DMS 273 treated with DMSO at 0.1 percent for 48 hours (cell line): Measurements from ENCODE around the gene FAM32A.

ENCODE experiments used
- DNase-seq: peaks from one replicate; lab custom pipeline; 2025; lab: John Stamatoyannopoulos, UW

The FAM32A gene

DNA sequence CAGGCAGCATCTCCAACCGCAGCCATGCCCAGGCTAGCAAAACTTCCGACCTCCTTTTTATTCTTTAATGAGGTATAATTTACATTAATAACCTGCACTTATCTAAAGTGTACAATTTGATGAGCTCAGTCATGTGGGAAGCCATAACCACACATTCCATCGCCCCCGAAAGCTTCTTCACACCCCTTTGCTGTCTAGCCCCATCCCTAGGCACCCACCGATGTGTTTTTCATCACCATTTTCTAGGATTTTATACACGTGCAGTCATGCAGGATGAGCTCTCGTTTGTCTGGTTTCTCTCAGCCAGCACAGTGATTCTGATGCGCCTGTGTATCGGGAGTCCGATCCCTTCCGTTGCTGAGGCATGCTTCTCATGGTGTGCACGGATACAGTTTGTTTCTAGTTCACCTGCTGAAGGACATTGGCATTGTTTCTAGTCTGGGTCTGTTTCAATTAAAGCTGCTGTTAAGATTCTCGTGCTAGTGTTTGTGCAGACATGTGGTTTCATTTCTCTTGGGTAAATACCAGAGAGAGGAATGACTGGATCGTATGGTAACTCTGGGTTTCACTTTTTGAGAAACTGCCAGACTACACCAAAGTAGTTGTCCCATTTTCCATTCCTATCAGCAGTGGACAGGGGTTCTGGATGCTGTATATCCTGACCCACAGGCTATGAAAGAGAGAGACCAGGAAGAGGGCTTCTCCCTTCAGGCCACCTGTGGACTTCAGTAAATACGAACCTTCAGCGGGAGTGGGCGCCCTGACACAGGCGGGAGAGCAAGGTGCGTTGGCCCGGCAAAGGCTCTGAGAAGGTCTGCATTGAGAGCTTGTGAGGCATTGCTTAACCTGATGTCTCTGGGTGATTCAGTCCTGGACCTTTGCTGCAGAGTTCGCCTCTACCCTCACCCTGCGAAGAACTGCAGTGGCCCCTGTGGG is 17.4 kb downstream of the FAM32A start:
- DNase-seq: no peak

DNA sequence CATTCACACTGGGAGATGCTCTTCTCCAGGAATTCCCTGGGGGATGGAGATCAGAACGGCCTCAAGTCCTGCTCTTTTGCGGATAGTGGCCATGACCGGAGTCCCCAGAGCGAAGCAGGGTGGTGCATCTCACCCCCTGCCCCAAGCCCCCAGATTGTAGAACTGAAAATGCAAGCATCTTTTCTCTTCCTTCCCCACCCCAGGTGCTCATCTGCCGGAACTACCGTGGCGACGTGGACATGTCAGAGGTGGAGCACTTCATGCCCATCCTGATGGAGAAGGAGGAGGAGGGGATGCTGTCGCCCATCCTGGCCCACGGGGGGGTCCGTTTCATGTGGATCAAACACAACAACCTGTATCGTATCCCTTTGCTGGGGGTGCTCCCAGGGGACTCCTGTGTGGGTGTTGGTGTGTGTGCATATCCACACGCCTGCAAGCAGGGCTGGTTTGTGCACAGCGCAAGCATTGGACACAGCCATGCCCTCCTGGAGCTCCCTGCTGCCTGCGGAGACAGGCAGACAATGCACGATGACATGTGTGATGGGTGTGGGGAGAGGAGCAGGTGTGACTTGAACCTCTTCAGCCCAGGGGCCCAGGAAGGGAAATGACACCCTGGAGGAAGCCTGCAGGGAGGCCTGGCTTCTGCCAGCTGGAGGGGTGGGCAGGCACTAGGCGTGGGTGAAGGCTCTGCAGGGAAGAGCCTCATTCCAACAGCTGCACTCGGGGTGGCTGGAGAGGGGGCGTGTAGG is 18.2 kb downstream of the FAM32A start:
- no peak for DNase-seq

DNA sequence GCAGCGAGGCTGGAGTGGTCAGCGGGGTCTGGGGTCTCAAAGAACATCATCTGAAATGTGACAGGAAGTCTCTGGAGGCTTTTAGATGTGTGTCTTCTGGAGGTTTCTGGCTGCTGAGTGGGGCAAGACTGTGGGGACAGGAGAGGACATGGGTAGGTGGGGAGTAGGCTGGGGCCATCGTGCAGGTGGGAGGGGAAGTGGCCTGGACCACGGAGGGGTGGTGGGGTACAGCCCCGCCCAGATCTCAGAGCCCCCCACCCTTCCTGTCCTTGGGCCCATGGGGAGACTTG is 18.7 kb downstream of the FAM32A start:
- DNase-seq: no peak

DNA sequence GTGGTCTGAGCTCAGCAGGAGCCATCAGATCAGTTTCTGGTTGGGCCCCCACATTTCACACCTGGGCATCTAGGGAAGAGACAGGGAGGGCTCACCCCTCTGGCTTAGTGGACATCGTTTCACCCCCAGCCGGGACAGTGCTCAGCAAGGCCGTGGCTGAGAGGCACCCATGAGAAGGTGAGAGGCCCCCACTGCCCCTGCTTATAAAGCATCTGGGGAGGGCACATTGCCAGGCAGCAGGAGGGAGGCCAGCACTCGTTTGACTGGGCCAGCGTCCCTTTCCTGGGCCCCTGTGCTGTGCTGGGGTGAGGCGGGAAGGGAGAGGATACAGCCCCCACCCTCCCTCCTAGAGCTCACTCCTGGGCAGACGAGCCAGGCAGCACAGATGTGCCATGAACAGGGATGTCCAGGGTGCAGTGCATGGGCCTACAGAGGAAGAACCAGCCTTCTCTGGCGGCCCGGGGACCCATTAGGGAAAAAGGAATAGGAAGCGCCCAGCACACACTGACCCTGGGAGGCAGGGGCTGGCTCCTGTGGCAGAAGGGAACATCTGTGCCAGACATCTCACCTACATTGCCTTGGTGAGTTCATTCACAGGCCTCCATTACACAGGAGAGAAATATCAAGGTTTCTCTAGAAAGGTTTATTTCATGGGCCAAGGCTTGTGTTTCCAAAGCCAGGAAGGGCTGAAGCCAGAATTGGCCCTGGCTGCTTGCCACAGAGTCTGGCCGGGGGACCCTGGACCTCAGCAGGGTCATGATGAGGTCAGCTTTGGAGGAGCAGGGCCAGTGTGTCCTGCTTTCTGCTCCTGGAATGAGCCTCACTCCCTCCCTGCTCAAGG is 20.2 kb downstream of the FAM32A start:
- DNase-seq: no peak

DNA sequence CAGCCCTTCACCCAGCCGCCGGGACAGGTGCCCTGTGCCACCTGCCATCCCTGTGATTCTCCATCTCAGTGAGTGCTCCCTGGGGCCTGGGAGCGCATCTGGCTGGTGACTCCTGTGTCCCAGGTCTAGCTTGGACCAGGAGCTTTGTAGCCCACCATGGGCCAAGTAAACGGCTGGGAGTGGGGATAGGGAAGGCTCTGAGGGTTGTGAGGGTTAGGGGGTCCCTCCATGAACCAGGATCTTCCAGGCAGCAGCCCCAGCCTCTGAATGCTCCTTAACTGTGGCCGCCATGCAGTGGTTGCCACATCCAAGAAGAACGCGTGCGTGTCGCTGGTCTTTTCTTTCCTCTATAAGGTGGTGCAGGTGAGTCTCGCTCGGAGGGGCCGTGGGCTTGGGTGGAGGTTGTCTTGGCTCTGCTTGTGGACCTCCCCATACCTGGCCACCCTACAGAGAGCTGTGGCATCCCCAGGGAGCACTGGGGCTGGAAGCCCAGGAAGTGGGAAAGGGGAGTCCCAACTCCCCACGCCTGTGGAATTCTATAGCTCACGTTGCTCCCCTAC is 20.9 kb downstream of the FAM32A start:
- DNase-seq: no peak

DNA sequence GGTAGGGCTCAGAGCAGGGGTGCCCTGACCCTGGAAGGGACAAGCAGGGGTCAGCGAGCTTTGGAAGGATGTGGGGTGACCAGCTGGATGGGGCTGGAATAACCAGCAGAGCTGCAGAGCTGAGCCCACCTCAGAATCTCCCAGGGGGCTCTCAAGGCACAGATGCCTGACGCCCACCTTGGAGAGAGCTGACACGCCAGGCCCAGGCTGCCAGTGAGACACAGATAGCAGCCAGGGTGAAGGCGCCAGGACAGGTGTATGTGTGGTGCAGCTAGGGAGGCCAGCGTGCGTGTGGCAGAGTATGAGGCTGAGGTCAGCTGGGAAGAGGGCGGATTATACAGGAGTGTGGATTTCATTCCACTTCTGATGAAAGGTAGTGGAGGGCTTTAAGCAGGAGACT is 21.4 kb downstream of the FAM32A start:
- DNase-seq: no peak

DNA sequence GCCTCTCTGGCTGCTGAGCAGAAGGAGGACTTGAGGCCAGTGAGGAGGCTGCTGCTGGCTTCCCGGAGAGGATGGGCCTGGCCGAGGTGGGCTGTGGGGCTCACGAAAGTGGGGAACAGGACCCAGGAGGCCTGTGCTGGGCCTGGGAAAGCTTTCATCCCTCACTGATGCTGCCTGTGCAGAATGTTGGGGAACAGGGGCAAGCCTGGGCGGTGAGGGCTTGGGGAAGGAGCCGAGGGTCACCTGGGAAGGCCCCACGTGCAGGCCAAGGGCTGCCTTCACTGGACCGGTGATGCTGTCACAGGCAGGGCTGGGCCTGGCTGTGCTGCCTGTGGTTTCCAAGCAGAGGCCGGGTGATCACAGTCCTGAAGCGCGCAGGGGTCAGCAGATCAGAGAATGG is 21.9 kb downstream of the FAM32A start:
- DNase-seq: no peak

DNA sequence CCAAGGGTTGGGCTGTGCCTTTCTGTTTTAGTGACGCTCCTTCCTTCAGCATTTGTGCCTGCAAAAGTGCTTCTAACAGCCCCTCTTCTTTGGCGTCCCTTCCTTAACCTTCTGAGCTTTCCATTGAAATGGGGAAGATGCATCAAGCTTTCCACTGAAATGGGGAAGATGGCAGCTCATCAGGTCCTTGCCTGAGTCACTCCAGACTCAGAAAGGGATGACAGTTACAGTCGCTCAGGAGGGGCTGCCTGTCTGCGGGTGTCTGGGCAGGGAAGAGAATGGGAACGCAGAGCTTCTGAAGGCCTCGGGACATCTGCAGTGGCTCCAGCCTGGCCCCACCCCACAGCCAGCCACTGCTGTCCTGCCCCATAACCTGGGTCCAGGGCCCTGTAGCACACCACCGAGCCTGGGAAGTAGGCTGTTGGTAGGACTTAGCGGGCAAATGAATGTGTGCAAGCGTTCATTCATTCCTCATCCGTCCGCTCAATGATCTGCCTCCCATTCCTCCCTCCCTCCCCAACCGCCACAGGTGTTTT is 22.3 kb downstream of the FAM32A start:
- DNase-seq: no peak

DNA sequence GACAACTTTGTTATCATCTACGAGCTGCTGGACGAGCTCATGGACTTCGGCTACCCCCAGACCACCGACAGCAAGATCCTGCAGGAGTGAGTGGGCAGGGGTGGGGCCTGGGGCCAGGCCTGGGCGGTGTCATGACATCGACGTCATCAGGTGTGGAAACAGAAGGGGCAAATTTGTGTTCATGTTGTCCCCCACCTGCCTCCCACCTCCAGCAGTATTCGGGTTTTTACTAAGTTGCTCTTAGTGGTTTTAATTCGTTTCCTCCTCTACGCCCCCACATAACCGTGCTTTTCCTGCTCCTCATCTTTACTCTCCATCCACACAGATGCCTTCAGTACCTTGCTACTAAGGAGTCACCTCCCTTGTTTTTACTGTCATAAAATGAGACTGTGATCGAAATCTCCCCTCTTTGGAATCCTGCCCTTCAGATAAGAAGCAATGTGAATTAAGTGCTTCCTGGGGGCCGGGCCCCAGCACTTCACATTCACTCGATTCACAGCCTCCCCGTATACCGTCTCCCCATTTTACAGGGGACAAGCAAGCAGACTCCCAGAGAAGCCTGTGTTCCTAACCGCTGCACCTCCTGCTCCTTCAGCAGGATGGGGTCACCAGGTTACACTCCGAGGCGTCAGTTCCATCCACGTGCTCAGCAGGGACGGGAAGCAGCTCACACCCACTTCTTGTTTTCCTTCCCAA is 23.0 kb downstream of the FAM32A start:
- no peak for DNase-seq

DNA sequence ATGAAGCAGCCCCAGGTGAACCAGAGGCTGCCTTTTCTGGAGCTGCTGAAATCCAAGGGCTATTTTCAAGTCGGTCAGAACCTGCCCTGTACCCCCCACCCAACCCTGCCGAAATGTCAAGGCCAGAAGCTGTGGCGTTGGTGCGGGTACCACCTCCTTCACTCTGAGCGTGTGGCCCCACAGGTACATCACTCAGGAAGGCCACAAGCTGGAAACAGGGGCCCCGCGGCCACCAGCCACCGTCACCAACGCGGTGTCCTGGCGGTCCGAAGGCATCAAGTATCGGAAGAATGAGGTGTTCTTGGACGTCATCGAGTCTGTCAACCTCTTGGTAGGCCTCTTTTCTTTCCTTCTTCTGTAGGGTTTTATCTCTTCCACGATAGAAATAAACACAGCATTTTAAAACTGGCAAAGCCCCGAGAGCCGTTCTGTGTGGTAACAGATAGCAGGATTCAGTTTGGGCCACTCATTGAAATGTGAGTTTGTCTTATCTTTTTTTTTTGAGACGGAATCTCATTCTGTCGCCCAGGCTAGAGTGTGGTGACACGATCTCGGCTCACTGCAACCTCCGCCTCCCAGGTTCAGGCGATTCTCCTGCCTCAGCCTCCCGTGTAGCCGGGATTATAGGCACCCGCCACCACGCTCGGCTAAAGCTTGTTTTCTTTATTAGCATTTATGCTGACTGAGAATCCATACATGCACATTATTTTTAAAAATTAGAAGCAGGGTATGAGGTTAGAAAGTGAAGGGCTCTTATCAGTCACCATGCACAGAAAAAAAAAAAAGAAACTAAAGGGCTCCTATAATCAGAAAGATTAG is 23.8 kb downstream of the FAM32A start:
- no peak for DNase-seq

DNA sequence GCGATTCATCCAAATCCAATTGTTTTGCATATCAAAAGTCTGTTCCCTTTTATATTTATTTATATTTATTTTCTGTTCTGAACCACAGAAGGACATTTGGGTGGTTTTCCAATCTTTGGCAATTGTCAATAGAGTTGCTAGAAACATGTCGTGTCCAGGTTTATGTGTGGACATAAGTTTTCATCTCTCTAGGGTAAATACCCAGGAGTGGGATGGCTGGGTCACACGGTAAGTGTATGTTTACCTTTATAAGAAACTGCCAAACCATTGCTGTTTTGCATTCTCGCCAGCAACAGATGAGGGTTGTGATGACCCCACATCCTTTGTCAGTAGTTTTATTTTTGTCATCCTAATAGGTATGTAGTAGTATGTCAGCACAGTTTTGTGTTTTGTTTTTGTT is 25.0 kb downstream of the FAM32A start:
- DNase-seq: no peak

DNA sequence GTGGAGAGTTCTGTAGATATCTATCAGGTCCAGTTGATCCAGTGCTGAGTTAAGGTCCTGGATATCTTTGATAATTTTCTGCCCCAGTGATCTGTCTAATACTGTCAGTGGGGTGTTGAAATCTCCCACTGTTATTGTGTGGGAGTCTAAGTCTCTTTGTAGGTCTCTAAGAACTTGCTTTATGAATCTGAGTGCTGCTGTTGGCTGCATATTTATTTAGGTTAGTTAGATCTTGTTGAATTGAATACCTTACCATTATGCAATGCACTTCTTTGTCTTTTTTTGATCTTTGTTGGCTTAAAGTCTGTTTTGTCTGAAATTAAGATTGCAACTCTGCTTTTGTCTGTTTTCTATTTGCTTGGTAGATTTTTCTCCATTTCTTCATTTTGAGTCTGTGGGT is 27.9 kb downstream of the FAM32A start:
- DNase-seq: no peak

DNA sequence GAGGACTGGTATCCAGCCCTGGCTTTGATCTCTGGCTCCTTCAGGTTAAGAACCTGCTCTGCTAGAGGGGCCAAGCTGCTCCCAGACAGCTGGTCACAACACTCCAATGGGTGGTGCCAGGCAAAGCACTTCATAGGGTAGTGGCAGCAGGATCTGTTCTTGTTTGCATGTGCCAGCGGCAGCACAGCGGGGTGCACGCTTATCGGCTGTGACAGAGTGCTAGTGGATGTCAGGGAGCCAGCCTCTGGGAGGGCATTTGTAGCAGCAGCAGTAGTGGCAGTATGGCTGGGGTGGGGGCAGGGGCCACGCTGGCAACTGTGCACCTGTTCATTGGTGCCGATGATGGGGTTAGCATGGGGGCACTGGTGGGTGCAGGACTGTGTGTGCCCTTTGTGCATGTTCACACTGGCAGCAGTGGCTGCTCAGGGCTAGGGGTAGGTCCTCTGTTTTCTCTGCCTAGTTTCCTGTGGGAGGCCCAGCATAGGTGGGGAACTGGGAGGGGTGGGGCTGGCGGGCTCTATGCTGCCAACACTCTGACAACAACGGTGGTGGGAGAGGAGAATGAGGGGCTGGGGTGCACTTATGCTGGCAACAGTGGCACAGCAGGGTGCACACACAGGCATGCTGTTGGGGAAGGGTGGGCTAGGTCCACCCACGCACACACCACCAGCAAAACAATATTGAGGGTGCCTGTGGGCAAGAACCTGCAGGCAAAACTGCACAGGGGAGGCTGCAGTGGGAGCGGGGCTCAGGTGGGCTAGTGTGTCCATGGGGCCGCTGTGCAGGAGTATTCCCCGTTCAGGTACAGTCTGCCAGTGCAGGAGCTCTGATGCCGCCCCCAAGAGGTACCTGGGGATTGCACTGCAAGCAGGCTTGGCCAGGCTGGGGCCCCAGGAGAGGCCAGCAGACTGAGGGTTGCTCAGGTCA is 31.8 kb downstream of the FAM32A start:
- peak; percentile 13 for DNase-seq

DNA sequence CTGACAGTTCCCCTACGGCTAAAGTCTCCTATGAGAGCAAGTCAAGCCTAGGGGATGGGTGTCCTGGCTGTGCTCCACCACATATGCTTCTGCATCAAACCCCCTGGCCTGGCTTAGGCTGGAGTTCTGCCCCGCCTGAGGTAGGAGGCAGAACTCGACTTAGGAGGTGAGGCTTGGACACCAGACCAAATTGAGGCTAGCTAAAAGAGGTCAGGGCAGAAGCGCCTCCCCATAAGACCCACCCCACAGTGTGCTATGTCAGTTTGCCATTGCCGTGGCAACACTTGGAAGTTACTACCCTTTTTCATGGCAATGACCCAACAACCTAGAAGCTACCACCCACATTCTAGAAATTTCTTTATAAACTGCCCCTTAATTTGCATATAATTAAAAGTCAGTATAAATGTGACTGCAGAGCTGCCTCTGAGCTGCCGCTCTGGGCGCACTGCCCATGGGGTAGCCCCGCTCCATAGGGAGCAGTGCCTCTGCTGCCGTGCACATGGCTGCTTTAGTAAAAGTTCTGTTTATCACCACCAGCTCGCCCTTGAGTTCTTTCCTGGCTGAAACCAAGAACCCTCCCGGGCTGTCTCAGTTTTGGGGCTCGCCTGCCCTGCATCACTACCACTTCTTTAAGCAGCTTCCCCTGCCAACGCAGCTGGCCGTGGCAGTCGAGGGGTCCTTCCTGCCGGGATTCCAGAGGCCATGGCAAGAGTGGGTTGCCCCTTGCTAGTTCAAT is 32.7 kb downstream of the FAM32A start:
- DNase-seq: no peak

DNA sequence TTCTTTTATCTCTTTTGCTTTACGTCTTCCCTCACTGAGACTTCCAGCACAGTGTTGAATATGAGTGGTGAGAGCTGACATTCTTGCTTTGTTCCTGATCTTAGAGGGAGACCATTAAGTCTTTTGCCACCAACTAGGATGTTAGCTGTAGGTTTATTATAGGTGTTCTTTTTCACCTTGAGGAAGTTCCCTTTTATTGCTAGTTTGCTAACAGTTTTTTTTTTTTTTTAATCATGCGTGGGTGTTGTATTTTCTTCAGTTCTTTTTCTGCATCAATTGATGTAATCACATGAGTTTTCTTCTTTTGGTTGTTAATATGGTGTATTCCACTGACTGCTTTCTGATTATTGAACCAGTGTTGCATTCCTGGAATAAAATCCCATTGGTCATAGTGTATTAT is 33.6 kb downstream of the FAM32A start:
- no peak for DNase-seq

DNA sequence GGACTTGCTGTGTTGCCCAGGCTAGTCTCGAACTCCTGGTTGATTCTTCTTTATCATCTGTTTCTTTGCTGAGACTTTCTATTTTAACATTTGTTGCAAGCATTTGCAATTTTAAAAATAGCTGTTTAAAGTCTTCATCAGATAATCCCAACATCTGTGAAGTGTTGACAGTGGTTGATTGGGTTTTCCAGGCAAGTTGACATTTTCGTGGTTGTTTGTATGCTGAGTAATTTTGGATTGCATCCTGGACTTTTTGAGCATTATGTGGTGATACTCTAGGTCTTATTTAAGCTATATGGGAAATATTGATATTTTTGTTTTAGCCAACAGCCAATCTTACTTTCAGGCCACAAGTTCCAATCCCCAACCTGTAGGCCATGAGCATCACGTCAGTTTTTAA is 37.6 kb downstream of the FAM32A start:
- no peak for DNase-seq

DNA sequence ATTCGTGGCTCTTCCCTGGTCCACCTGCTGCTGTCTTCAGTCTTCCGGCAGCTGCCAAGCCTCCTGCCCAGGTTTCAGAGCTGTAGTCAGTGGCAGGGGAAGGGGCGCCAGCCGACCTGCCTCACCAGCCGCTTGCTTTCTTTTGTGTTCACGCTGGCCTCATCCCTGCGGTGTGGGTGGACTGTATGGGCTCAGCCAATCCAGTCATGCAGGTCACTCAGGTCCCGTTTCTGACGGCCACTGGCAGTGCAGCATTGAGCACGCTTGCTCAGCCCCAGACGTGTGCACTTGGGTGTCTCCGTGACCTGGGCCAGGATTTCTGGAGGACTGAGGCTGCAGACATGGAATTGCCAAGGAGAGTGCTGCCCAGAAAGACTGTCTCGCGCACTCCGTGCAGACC is 38.5 kb downstream of the FAM32A start:
- no peak for DNase-seq

DNA sequence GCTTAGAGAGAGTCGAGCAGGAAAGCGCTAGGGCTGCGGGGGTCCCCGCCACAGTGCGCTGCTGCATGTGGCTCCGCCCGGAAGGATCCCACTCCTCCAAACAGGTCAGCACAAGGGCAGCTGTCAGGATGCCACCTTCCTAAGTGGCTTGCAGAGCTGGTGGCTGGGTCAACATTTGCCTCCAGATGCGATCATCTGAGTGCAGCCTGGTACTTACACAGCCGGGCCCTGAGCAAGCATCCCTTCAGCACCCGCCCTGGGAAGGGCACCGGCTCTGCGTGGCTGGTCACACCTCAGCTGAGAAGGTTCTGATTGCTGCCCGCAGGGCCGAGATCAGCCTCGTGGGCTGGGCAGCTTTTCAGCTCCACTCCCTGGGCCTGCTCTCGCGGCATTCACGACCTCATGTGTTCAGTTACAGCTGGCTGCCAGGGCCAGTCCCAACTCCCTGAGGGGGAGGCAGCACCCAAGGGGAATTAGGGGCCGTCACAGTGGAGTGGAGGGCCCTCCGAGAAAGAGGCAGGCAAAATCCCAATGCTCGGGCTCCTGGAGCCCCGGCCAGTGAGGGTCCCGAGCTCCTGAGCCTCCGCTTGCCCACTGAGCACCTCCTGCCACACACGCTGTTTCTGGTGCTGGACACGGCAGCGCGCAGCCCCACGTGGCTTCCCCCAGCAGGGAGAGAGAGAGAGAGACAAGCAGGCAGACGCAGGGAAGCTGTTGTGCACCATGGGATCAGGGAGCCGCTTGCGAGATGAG is 39.3 kb downstream of the FAM32A start:
- DNase-seq: no peak
